Skin of body (tissue), 2 donors: ENCODE results near the gene CYP4Z1. TPM values are rescaled to one million over a fixed set of nuclear protein-coding genes. Genes with fewer than 3 reads are reported as not detected.
"Not testable (repeated sequence)": the region's sequence is repeated elsewhere in the genome, so short reads cannot be mapped to it uniquely, and the experiment has no call there.

ENCODE experiments used
- DNase-seq: peaks from one replicate; lab custom pipeline; 2025; lab: John Stamatoyannopoulos, UW
- total RNA-seq: library from RNA; depleted of rRNA; stranded (reverse); fragments of >200 nt; gene quantifications from one replicate; pipeline ENCODE4 v1.2.3, GENCODE V29; 2014

CYP4Z1 gene
- total RNA-seq, 1 donor from 2014 or later: 0.39 TPM

GRCh38 chr1:47128221-47128620, 61.2 kb downstream of the CYP4Z1 start:
- no peak for DNase-seq

- DNase-seq: not testable (repeated sequence)
These were observed 61.8 kb downstream of the CYP4Z1 start for GRCh38 chr1:47128854-47129253.

GRCh38 chr1:47129489-47130230, 62.6 kb downstream of the CYP4Z1 start:
- DNase-seq: not testable (repeated sequence)

- not testable (repeated sequence) for DNase-seq
These were observed 65.6 kb downstream of the CYP4Z1 start for GRCh38 chr1:47132665-47133064.

- DNase-seq: no peak
These were observed 70.2 kb downstream of the CYP4Z1 start, which contains the start of gene CYP4A22 for GRCh38 chr1:47137198-47137597. CYP4A22 (plus strand) TSS chr1:47137441; CDS start chr1:47137486, 45 bp downstream.

- DNase-seq: no peak
These were observed 71.0 kb downstream of the CYP4Z1 start for GRCh38 chr1:47137925-47138615.

- DNase-seq: not testable (repeated sequence)
These were observed 73.3 kb downstream of the CYP4Z1 start for GRCh38 chr1:47140358-47140757.

- DNase-seq: not testable (repeated sequence)
These were observed 76.6 kb downstream of the CYP4Z1 start for GRCh38 chr1:47143654-47144053.

- DNase-seq: not testable (repeated sequence)
These were observed 79.5 kb downstream of the CYP4Z1 start for GRCh38 chr1:47146495-47146894.

- no peak for DNase-seq
These were observed 80.2 kb downstream of the CYP4Z1 start for GRCh38 chr1:47147047-47147785.

GRCh38 chr1:47149162-47149561, 82.1 kb downstream of the CYP4Z1 start:
- not testable (repeated sequence) for DNase-seq

- not testable (repeated sequence) for DNase-seq
These were observed 89.4 kb downstream of the CYP4Z1 start for GRCh38 chr1:47156457-47156856.

GRCh38 chr1:47157957-47158356, 90.9 kb downstream of the CYP4Z1 start:
- not testable (repeated sequence) for DNase-seq

- DNase-seq: no peak
These were observed 93.7 kb downstream of the CYP4Z1 start for GRCh38 chr1:47160716-47161115.

GRCh38 chr1:47161298-47162040, 94.4 kb downstream of the CYP4Z1 start:
- DNase-seq: no peak

- no peak for DNase-seq
These were observed 97.5 kb downstream of the CYP4Z1 start for GRCh38 chr1:47164552-47164951.

Other genes starting within 250 kb of the CYP4Z1 start
- gene CYP4A11, start 125.8 kb upstream of the CYP4Z1 start, total RNA-seq: not detected
- 2.8 TPM for gene CYP4X1, start 43.6 kb upstream of the CYP4Z1 start, total RNA-seq
- gene CYP4A22, start 70.2 kb downstream of the CYP4Z1 start, total RNA-seq: not detected
- gene PDZK1IP1, start 122.8 kb downstream of the CYP4Z1 start, total RNA-seq: 5.2 TPM
- 5.3 TPM for gene TAL1, start 165.0 kb downstream of the CYP4Z1 start, total RNA-seq
- gene STIL, start 246.9 kb downstream of the CYP4Z1 start, total RNA-seq: 7.1 TPM